Activated naive CD4-positive, alpha-beta T cell treated with anti-CD3 and anti-CD28 coated beads, Interleukin-2, amount 50 U/mL, for 16 hours (primary cell): Measurements from ENCODE around the gene EVA1C.
"Not testable (repeated sequence)": the region's sequence is repeated elsewhere in the genome, so short reads cannot be mapped to it uniquely, and the experiment has no call there.

Experiments used
- DNase-seq: peaks from one replicate; pipeline ENCODE4 v3.0.0-alpha.2; 2020

EVA1C gene

GRCh38 chr21:32506411-32506965 lies 94.0 kb downstream of the EVA1C start:
- DNase-seq, result not testable (repeated sequence)

GRCh38 chr21:32507342-32507919 lies 94.9 kb downstream of the EVA1C start:
- no peak for DNase-seq

- not testable (repeated sequence) for DNase-seq
These were observed 95.5 kb downstream of the EVA1C start for GRCh38 chr21:32508036-32508435.

- DNase-seq, result no peak
These were observed 96.1 kb downstream of the EVA1C start for GRCh38 chr21:32508558-32508957.

- DNase-seq, result not testable (repeated sequence)
These were observed 96.5 kb downstream of the EVA1C start for GRCh38 chr21:32508975-32509374.

- no peak for DNase-seq
These were observed 102.0 kb downstream of the EVA1C start for GRCh38 chr21:32514275-32515055.

GRCh38 chr21:32515874-32516273 lies 103.4 kb downstream of the EVA1C start:
- no peak for DNase-seq

GRCh38 chr21:32516756-32517649 lies 104.5 kb downstream of the EVA1C start:
- no peak for DNase-seq

GRCh38 chr21:32519945-32520874 lies 107.7 kb downstream of the EVA1C start:
- no peak for DNase-seq

GRCh38 chr21:32520875-32521735 lies 108.6 kb downstream of the EVA1C start:
- DNase-seq, result no peak

GRCh38 chr21:32521736-32522355 lies 109.3 kb downstream of the EVA1C start:
- DNase-seq, result no peak

- no peak for DNase-seq
These were observed 111.0 kb downstream of the EVA1C start for GRCh38 chr21:32523463-32523862.

GRCh38 chr21:32523988-32524719 lies 111.6 kb downstream of the EVA1C start:
- DNase-seq, result no peak

- DNase-seq, result no peak
These were observed 112.8 kb downstream of the EVA1C start for GRCh38 chr21:32525282-32525681.

GRCh38 chr21:32529679-32530078 lies 117.2 kb downstream of the EVA1C start:
- no peak for DNase-seq

- DNase-seq, result not testable (repeated sequence)
These were observed 118.3 kb downstream of the EVA1C start for GRCh38 chr21:32530809-32531208.

GRCh38 chr21:32531561-32531960 lies 119.1 kb downstream of the EVA1C start:
- DNase-seq, result not testable (repeated sequence)

GRCh38 chr21:32532636-32533035 lies 120.1 kb downstream of the EVA1C start:
- DNase-seq, result no peak

GRCh38 chr21:32533053-32533452 lies 120.5 kb downstream of the EVA1C start:
- no peak for DNase-seq

GRCh38 chr21:32533611-32534010 lies 121.1 kb downstream of the EVA1C start:
- no peak for DNase-seq
